H1 (cell line): ENCODE measurements around the gene PERCC1.

Experiments used
- CHD2 ChIP-seq: IDR thresholded peaks from 2 replicates; pipeline ENCODE4 v1.6.1; 2012; ENCODE audit warnings: low read length, improper control_type of control experiment
- JUND ChIP-seq: IDR thresholded peaks from 2 replicates; pipeline ENCODE4 v1.6.1; 2011; ENCODE audit warnings: mild to moderate bottlenecking, improper control_type of control experiment, low read length
- KDM5A ChIP-seq: fragments of 200-600 bp; IDR thresholded peaks from 2 replicates; pipeline ENCODE4 v1.7.1; 2012; ENCODE audit warnings: mild to moderate bottlenecking, low read length, inconsistent platforms, mixed read lengths
- NANOG ChIP-seq: IDR thresholded peaks from 2 replicates; pipeline ENCODE4 v1.6.1; 2011; ENCODE audit warnings: low read length, low read depth, mild to moderate bottlenecking, inconsistent platforms; ENCODE audit not compliant: insufficient read depth, poor library complexity, severe bottlenecking
- POLR2A ChIP-seq, 2 experiments: IDR thresholded peaks; 1 replicate in 1 of 2; 2 replicates in 1 of 2; pipeline ENCODE4 v1.6.1; 2011; ENCODE audit warnings: low read depth in 2 of 2, low read length in 2 of 2, mild to moderate bottlenecking in 2 of 2; ENCODE audit errors: control extremely low read depth in 1 of 2
- RNF2 ChIP-seq: fragments of 200-900, 300-1000 bp; sonication (generic); IDR thresholded peaks from 2 replicates; pipeline ENCODE4 v1.7.1; 2016; ENCODE audit warnings: borderline replicate concordance, low read depth, mild to moderate bottlenecking, antibody characterized with exemption, low read length; ENCODE audit not compliant: poor library complexity, severe bottlenecking; ENCODE audit errors: missing control alignments
- SP1 ChIP-seq: IDR thresholded peaks from 2 replicates; pipeline ENCODE4 v1.6.1; 2011; ENCODE audit warnings: low read depth, low read length
- TAF7 ChIP-seq: optimal IDR thresholded peaks from 2 replicates; pipeline ENCODE3; 2011; ENCODE audit warnings: low read depth, mild to moderate bottlenecking, inconsistent platforms, low read length, moderate library complexity, borderline replicate concordance
- TEAD4 ChIP-seq: IDR thresholded peaks from 2 replicates; pipeline ENCODE4 v1.6.1; 2012; ENCODE audit warnings: low read depth, low read length, inconsistent platforms, mixed read lengths
- USF2 ChIP-seq: IDR thresholded peaks from 2 replicates; pipeline ENCODE4 v1.6.1; 2011; ENCODE audit warnings: low read length, improper control_type of control experiment
- YY1 ChIP-seq: IDR thresholded peaks from 2 replicates; pipeline ENCODE4 v1.6.1; 2011; ENCODE audit warnings: low read depth, mild to moderate bottlenecking, low read length
- TF ChIP-seq, protein P1 (sequence below), 3 experiments: IDR thresholded peaks; 1 replicate in 2 of 3; 2 replicates in 1 of 3; pipeline versions ENCODE4 v1.5.1 to v1.6.1; 2011; ENCODE audit warnings: low read length in 3 of 3, mild to moderate bottlenecking in 3 of 3, inconsistent platforms in 2 of 3, low read depth in 1 of 3, moderate library complexity in 1 of 3; ENCODE audit not compliant: insufficient read depth in 1 of 3; ENCODE audit errors: control extremely low read depth in 1 of 3

DNA sequence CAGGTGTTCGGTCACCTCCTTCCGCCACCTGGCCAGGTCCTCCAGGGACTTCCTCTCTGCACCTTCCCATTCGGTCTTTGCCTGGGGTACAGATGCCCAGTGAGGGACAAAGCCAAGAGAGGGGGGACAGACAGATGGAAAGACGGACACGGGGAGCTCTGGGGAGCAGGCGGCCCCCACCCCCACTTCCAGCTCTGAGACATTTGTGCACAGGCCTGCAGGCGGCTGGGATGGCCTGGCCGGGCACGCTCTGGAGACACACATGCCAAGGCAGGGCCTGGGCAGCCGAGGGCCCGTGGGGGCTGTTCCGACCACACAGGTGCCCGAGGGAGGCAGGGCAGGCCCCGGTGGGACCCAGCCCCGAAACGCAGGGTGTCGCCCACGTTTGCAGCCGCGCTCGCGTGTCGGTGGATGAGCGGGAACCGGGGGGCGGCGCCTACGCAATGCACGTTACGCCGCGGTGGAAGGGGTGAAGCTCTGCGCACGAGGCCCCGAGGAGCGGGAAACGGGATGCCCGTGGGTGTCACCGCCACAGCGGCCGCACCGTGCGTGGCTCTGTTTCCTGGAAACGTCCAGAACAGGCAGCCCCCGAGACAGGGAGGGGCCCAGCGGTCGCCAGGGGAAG, 6.0 kb downstream of the PERCC1 start:
- TF ChIP-seq, protein P1, sequence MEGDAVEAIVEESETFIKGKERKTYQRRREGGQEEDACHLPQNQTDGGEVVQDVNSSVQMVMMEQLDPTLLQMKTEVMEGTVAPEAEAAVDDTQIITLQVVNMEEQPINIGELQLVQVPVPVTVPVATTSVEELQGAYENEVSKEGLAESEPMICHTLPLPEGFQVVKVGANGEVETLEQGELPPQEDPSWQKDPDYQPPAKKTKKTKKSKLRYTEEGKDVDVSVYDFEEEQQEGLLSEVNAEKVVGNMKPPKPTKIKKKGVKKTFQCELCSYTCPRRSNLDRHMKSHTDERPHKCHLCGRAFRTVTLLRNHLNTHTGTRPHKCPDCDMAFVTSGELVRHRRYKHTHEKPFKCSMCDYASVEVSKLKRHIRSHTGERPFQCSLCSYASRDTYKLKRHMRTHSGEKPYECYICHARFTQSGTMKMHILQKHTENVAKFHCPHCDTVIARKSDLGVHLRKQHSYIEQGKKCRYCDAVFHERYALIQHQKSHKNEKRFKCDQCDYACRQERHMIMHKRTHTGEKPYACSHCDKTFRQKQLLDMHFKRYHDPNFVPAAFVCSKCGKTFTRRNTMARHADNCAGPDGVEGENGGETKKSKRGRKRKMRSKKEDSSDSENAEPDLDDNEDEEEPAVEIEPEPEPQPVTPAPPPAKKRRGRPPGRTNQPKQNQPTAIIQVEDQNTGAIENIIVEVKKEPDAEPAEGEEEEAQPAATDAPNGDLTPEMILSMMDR (IDR thresholded peaks at IDR 0.05; ENCODE audit: control extremely low read depth in 1 of 3, insufficient read depth in 1 of 3, low read depth in 1 of 3, low read length in 3 of 3): no peak
- no peak for TF ChIP-seq CHD2
- no peak for TF ChIP-seq POLR2A (IDR thresholded peaks at IDR 0.05; ENCODE audit: control extremely low read depth in 1 of 2, low read depth in 2 of 2, low read length in 2 of 2)
- no peak for TF ChIP-seq KDM5A
- TF ChIP-seq TAF7: no peak
- TF ChIP-seq SP1: no peak
- no peak for TF ChIP-seq USF2
- TF ChIP-seq NANOG: no peak
- no peak for TF ChIP-seq TEAD4
- TF ChIP-seq RNF2: no peak
- no peak for TF ChIP-seq YY1
- TF ChIP-seq JUND: no peak
